Esophagus mucosa (tissue), 1 donor: ENCODE data around the gene SLC16A8. TPM values are rescaled to one million over a fixed set of nuclear protein-coding genes. Genes with fewer than 3 reads are reported as not detected.
"Not testable (repeated sequence)": the region's sequence is repeated elsewhere in the genome, so short reads cannot be mapped to it uniquely, and the experiment has no call there.

Experiments used
- ATAC-seq: fragments of 200-7000 bp; cut with Tn5 transposase; one replicate; pipeline ENCODE4 v1.9.1; 2020
- total RNA-seq: library from RNA; stranded (reverse); gene quantifications from one replicate; pipeline ENCODE4 v1.2.4, GENCODE V29; 2023
- donor health status: DM: yes; HTN: yes; CAD: no.

The SLC16A8 gene
- total RNA-seq, 1 donor from 2014 or later, result 0.24 TPM

- ATAC-seq, result no peak
Measured at GRCh38 chr22:38041760-38042487, 42.1 kb downstream of the SLC16A8 start.

DNA sequence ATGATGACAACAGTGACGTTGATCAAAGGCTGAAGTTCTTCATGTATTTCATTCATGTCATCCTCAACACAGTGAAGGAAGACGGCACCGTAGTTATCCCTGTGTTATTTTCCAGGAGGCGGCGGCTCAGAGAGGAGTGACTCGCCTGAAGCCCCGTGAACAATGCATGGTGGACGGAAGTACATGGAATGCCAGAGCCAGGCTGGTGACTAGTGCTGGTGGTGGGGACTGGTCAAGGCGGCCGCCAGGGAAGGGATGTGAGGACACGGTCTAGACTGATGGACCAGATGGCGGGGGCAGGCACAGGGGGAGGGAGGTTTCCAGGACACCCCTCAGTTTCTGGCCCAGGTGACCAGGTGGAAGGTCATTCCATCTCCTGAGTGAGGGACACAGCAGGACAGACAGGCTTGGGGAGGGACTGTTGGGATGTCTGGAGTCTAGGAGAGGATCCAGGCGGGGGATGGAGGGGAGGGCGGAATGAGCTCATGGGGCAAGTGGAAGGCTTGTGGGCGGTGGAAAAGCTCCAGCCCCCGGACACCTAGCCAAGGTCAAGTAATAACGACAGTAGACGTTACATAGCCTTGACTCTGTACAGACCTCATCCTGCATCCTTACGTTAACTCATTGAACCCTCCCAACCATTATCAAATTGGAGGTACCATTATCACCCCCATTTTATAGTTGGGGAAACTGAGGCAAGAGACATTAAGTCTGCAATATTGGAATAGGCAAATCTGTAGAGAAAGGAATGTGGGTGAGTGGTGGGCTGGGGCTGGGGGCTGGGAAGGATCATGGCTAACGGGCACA lies 42.8 kb downstream of the SLC16A8 start:
- ATAC-seq, result no peak

- ATAC-seq, result no peak
Measured at GRCh38 chr22:38038890-38039812, 44.8 kb downstream of the SLC16A8 start.

DNA sequence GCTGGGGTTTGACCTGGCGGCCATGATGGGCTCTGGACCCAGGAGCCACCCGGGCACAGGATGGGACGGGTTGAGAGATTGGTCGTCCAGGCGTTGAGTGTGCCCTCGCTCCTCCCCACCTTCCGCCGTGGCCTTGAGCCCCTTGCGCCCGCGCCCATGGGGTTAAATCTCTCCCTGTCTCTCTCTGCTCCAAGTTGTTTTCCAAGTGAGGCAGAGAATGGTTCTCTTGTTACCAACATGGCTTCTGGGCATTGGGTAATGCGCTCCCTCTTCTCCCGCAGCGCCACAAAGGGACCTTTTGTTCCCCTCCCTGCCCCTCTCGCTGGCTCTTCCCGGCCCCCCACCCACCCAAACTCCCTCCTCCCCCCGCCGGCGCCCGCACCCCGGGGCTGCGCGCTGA lies 45.6 kb downstream of the SLC16A8 start:
- ATAC-seq, result no peak

- ATAC-seq, result not testable (repeated sequence)
Measured at GRCh38 chr22:38037367-38038150, 46.4 kb downstream of the SLC16A8 start.

- ATAC-seq, result no peak
Measured at GRCh38 chr22:38036392-38037062, 47.5 kb downstream of the SLC16A8 start.

- no peak for ATAC-seq
Measured at GRCh38 chr22:38035530-38035885, 48.5 kb downstream of the SLC16A8 start.

- no peak for ATAC-seq
Measured at GRCh38 chr22:38034884-38035529, 49.0 kb downstream of the SLC16A8 start.

DNA sequence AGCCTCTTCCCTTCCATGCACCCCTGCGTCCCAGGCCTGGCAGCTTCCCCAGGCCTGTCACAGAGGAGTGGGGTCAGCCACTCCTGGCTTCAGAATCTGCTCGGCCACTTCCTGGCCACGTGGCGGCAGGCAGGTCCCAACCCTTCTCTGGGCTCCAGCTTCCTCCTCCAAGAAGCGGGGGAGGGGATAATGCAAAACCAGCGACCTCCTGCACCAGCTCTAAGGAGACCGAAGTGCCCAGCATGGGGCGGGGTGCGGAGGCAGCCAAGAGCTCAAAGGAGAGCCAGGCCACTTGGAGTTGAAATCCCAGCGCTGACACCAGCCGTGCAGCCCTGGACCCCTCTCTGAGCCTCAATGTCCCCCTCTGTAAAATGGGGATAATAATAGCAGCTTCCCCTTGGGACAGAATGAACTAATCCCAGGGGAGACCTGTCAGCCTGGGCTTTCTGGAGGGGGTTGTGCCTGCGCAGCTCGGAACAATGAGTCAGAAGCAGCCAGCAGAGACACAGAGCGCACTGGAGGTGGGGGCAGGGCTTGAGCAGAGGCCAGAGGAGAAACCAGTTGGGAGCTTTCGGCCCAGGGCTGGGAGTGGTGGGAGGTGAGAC lies 49.6 kb downstream of the SLC16A8 start:
- peak; percentile 88 for ATAC-seq

DNA sequence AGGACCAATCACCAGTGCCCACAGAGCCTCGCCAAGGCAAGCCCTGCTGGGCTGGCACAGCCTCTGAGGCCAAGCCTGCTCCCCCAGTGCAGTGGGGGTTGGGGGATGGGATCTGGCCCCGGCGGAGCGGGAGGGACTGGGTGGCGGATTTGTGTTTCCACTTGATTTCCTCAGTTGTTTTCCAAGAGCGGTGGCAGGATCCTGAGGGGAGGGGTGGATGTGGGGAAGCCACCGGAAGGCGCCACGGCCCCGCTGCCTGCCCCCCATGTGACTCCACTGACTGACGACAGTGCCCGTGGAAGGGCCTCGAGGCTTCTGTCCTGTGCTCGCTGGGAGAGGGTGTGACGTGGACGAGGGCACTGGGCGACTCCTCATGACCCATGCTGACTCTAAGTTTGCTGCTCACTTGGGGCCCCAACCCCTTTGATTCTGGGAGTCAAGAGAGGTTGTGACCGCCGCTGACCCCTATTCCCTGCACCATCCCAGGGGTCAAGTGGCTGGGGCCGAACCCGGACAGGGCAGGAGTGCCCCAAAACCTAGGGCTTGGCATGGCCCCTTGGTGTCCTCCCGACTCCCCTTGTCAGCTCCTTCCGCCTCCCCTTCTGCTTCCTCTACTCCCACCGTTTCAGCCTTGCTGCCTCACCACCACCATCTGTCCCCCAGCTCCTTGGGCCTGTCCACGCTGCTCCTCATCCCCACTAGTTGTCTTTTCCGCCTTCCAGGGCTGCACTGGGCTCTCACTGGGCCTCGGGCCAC lies 50.3 kb downstream of the SLC16A8 start:
- no peak for ATAC-seq

- ATAC-seq, result no peak
Measured at GRCh38 chr22:38032681-38033521, 51.1 kb downstream of the SLC16A8 start.

- no peak for ATAC-seq
Measured at GRCh38 chr22:38031491-38031890, 52.5 kb downstream of the SLC16A8 start.

- no peak for ATAC-seq
Measured at GRCh38 chr22:38030311-38031133, 53.5 kb downstream of the SLC16A8 start.

GRCh38 chr22:38029901-38030300 lies 54.1 kb downstream of the SLC16A8 start:
- ATAC-seq, result no peak

GRCh38 chr22:38029370-38029769 lies 54.6 kb downstream of the SLC16A8 start:
- no peak for ATAC-seq

DNA sequence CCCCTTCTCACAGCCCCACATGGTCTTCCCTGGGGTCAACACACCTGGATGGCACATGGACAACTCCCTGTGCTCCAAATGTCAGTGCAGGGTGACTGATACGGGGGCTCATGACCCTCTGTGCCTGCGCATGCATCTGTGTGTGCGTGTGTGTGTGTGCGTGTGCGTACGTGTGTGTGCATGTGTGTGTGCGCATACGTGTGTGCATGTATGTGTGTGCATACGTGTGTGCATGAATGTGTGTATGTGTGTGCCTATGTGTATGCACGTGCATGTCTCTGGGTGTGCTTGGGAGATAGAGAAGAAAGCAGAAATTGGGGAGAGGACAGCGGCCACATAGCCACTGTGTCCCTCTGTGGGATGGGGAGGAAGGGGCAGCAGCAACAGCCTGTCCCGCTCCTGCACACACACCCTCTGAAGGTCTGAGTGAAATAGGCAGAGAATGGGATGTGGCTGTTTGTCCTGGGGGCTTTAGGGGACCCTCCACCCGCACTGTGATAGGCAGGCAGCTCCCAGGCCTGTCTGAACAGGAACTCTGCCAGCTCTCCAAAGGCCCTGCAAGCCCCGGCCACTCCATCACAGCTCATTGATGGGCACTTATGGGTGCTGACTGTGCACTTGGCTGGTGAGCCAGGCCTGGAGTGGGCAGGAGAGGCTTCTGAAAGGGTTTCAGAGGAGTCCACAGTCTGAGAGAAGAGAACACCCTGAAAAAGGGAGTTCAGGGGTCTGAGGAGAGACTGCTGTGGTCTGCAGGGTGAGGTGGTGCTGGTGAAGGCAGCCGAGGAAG lies 55.4 kb downstream of the SLC16A8 start:
- ATAC-seq, result no peak
